CD4-positive, alpha-beta T cell treated with Interleukin-15 for 1 hour (primary cell): Measurements from ENCODE around the gene BLCAP.

Source experiments
- DNase-seq: peaks from one replicate; pipeline ENCODE4 v3.0.0-alpha.2; 2020

The BLCAP gene

GRCh38 chr20:37529214-37529967 lies 1.7 kb upstream of the BLCAP start:
- DNase-seq: no peak

DNA sequence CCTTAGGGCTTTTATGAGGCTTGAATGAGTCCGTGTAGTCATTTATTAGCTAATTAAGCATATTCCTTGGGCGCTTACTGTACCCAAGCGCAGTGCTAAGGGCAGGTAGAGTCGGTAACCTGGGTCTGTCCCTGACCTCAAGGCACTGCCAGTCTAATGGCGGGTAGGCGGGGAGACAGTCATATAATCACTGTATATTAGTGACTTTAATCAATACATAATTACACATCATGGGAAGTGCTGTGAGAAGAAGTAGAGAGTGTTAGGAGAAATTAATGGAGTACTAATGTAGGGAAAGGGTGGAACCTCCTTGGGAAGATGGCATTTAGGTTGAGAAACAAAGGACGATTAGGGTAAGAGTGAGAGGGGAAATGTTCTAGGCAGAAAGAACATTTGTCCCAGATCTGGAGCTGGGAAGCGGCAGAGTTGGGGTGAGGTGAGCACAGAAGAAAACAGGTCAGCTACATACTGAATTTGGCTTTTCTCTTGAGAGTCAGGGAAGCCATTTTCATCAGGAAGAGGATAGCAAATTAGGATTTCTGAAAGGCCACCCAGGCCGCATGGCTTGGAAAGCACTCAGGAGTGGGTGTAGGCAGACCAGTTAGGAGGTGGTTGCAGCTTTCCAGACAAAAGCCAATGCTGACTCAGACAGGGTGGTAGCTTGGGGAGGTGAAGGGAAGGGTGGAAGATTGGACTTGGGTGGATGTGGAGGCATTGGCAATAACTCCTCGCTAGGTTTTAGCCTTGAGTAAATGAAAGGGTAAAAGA lies 954 bp upstream of the BLCAP start:
- no peak for DNase-seq

GRCh38 chr20:37526839-37527637 lies 638 bp downstream of the BLCAP start:
- DNase-seq: no peak

- DNase-seq: no peak
Measured at GRCh38 chr20:37526238-37526838, 1.3 kb downstream of the BLCAP start.

DNA sequence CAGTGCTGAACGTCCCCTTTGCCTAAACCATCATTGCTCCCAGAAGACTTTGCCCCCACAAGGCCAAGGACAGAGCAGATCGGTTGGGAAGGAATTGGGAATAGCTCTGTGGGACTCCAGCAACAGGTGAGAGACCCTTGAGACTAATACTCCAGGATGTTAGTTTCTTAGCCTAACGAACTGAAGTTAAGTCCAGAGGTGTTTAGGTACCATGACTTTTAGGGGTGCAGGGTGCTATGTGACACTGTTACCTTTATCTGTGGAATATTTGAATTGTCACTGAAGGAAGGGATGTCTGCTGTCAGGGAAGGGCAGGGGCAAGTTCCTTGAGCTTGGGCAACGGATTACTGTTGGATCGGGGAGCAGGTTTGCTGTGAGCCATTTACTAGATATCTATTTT lies 1.9 kb downstream of the BLCAP start:
- no peak for DNase-seq

GRCh38 chr20:37524859-37525708 lies 2.6 kb downstream of the BLCAP start:
- no peak for DNase-seq

DNA sequence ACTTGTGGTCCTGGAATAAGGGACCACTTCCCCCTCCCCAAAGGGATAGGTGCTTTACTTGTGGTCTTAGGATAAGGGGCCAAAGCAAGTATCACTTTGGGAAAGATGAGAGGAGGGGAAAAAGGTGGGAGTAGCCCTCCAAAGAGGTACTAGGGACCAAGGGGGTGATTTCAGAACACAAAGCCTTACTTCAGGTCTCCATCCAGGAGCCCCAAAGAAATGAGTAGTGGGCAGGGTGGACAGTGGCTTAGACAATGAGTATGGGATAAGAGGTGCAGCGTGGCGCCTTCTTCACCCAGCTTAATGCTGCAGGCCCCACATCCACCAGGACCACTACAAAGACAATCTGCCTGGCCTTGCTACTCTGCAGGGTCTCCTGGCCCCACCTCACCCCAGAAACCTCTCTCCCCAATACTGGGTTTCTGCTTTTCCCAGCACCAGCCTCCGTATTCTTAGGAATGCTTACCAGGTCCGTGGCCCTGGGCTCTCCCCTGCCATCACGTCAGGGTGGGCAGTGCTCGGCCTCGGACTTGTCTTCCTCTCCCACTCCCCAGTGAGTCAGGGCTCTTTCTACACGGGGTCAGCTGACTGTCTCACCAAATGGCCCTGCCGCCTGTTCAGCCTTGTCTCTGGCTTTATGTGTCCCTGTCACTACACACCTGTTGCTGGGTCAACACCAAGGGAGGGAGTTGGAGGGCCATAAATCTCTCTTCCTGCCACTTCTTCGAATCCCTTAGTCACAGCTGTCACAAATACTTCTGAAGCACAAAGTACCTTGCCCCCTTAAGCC lies 3.6 kb downstream of the BLCAP start:
- DNase-seq: no peak

DNA sequence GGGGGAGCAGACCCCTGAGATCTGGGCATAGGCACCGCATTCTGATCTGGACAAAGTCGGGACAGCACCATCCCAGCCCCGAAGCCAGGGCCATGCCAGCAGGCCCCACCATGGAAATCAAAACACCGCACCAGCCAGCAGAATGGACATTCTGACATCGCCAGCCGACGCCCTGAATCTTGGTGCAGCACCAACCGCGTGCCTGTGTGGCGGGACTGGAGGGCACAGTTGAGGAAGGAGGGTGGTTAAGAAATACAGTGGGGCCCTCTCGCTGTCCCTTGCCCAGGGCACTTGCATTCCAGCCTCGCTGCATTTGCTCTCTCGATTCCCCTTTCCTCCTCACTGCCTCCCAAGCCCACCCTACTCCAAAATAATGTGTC lies 4.7 kb downstream of the BLCAP start:
- no peak for DNase-seq

DNA sequence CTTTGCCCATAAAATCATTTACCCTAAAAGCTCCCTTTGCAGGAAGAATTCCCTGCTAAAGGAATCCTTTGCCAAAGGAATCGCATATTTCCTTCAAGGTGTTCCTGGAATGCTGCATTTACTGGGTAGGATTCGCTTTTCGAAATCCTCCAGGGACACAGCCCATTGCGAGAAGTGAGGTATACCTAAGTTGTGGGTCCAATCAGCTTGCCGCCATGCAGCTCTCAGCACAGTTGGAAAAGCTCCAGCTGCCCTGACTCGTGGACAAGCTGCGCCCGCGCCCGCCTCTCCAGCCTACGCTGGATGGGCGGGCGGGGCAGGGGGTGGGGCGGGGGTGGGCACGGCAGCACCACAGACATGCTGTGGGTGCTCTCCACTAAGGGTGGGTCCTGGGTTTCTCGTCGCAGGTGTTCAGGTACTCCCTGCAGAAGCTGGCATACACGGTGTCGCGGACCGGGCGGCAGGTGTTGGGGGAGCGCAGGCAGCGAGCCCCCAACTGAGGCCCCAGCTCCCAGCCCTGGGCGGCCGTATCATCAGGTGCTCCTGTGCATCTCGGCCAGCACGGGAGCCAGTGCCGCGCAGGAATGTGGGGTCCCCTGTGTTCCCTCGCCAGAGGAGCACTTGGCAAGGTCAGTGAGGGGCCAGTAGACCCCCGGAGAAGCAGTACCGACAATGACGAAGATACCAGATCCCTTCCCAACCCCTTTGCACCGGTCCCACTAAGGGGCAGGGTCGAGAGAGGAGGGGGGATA lies 5.2 kb downstream of the BLCAP start:
- DNase-seq: no peak

DNA sequence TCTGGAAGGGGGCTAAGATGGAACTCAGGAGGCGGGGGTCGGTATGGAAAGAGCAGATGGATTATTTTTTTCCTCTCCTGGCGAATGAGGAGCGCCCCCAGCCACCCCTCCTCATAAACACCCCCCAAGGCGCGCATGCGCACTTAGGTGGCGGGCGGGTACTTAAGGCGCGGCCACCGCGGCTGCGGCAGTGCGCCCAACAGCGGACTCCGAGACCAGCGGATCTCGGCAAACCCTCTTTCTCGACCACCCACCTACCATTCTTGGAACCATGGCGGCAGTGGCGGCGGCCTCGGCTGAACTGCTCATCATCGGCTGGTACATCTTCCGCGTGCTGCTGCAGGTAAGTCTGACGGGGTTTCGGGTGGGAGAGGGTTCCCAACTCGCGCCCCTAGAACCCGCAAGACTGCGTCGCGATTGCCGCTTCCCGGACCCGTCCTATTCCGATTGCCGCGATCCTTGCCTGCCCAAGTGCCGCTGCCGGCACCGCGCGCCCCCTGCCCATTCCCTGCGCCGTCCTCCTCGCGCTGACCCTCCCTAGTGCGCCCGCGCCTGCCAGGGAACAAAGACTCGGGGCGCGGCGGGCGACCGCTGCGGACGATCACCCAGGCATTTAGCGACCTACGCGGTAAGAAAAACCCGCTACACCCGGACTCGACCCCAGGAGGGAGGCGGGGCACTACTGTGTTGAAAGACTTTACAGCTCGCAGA lies 6.5 kb downstream of the BLCAP start, which contains the start of gene NNAT:
Gene NNAT, plus strand, starts transcription at position 190 of the 711 bp plus-strand sequence. Its CDS starts 82 bp downstream, at position 272.
- no peak for DNase-seq

GRCh38 chr20:37520419-37520955 lies 7.2 kb downstream of the BLCAP start:
- DNase-seq: no peak

DNA sequence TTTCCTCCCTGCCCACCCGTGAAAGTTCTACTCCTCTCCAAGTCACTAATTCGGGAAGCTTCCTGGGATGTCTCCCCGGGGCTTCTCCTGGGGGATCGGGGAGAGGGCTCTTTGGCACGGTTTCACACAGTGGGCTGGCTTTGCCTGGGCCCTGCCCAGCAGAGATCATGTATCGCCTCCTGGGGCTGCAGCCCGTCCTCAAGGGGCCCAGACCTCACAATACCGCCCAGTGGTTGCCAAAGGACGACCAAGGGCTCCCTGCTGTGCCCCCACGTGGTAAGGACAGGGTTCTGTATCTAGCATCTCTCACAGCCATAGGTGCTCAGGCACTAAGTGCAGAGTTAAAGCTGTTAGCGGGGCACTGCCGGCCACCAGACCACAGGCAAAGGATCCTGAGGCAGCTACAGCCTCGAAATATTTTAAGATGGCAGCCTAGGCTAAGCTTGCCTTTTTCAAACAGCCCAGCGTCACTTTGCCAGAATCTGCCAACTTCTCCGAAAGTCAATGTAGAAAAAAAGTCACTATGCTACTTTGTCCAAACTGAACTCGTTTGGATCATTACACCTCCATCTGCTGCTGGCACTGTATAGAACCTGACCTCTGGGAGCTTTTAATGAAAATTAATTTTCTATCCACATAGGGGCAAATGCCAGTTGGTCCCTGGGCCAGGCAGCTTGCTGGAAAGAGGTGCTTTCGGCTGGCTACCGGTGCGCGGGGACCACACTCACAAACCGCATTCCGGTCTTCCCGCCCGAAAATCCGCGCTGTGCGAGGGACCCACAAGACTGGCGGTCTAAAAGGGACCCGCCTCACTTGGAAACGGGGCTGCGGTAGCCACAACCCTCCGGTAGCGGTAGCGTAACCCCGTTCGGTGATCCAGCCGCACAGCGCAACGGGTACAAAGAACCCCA lies 7.9 kb downstream of the BLCAP start:
- no peak for DNase-seq

DNA sequence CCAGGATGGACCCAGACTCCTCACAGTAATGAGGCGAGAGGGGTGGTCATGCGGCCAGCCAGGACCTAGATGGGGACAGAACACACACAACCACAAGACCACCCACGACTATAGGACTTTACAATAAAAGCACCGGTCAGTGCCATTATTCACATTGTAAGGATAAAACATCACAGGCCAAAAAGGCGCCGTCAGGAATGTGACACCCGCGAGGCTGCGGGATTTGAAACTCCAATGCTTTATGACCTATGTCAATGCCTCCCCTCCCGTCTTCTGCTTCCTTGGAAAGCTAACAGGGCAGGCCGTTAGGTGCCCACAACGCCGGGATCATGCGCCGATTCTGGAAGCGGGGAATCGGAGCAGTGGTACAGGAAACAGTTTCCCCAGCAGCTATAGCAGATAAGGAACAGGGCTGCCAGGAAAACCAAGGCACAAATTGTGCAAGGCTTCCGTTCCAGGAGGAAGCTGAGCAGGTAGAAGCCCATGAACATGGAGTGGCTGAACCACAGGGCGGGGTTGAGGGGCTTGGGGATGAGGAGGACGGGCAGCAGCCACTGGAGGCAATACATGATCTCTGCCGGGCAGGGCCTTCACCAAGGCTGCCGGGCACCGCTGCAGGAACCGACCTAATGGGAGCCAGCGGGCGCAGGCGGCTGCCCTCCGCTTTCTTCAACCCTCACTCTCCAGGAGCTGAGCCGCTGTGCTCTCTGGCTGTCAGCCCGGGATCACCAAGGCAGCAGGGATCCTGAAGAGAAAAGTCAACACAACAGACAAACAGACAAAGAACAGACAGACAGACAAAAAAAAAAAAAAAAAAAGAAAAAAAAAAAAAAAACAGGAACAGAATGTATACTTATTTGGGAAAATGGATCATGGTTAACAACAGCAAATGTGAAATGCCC lies 8.8 kb downstream of the BLCAP start:
- DNase-seq: no peak

DNA sequence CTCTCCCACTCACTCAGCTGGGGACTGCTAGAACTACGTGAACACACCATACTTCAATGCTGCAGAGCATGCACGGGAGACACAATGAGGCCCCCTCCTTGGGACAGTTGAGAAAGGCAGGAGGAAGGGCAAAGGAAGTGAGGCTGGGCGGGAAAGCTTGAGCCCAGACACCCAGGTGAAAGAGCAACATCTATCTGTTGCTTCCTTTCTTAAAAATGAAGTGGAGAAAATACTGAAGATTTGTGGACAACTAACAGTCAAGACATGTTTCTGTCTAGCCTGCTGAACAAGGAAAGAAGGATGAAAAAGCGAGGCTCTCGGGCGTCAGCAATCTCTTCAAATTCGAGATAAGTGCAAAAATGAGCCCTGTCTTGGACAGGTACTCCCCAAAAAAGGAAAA lies 9.6 kb downstream of the BLCAP start:
- no peak for DNase-seq

DNA sequence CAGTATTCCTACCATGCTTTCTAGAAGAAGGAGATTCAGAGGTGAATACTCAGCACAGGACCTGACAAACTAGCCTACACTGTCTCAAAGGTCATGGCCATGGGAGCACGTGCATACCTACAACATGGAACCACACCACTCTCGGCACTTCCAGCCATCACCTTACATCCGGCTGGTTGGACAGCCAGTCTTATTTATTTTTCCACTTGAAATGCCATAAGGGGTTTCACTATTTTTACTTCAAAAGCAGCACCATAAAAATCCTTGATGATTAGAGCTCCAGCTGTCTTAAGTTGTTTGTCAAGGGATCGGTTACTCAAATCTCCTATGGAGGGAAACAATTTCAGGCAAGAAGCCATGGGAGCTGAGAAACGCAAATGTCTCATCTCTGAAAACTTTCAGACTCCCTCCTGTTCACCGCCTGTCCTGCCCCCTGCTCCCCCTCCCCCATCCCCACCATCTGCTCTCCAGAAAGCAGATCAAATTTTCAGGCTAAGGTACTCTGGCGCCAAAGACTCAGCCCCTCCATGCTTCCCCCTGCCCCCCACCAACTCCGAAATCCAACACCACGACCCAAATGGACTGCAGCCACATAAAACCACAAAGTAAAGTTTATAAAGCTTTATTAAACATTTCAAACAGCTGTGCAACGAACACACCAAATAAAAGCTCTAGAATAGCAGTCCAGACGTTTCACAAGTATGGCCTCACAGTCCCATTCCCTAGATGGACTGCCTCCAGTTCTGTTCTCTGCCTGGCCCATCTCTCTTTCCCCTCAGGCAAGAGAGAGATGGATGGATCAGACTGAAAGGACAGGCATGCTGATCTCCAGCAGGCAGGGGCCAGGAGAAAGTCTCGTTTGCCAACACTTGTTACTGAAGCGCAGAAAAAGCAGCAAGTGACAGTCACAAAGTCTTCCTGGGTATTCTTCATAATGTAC lies 10.6 kb downstream of the BLCAP start:
- no peak for DNase-seq

DNA sequence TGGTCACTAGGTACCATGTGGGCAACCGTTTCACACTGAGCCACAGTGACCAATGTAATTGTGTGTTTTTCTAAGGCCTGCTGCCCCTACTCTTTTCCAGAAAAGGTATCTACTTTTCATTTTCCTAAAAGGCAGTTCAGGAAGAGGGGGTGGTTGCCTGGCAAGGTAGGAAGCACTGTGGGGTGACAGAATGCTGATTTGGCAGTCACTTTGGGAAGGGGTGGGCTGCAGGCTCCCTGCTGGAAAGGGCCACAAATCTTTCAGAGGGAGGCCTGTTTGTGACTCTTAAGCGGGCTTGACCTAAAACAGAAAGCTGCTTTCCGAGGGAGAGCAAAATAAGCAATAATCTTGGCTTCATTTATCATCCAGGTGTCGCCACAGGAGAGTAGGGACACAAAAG lies 11.8 kb downstream of the BLCAP start:
- DNase-seq: no peak
